K562 (cell line): Measurements from ENCODE around the gene IL6ST. TPM values are rescaled to one million over a fixed set of nuclear protein-coding genes. Genes with fewer than 3 reads are reported as not detected.

Experiments used
- ATAC-seq: fragments of 200-7000 bp; cut with Tn5 transposase; 3 replicates; pipeline ENCODE4 v1.9.1; 2020; ENCODE audit warnings: moderate library complexity
- BruUV-seq: library from RNA; stranded (reverse); fragments of 400-500 nt; replicated peaks from 2 replicates; lab custom pipeline; 2021; lab: Mats Ljungman, UMichigan
- CTCF ChIA-PET: fragments of 300-600 bp; formaldehyde crosslinking; extraction: SDS; loops from one replicate; lab custom pipeline; 2021; ENCODE audit warnings: low intra/inter-chr PET ratio; lab: Yijun Ruan, JAX
- POLR2A ChIA-PET: fragments of 300-600, 350-650 bp; sonication (Branson Sonifier 250); formaldehyde crosslinking; extraction: SDS; loops from one replicate; lab custom pipeline; 2021; ENCODE audit warnings: antibody characterized with exemption, inconsistent platforms; lab: Yijun Ruan, JAX
- DNase-seq, 4 experiments: peaks; one replicate each; pipeline versions ENCODE4 v3.0.0 to v3.0.0-alpha.2; 2011 to 2018; ENCODE audit warnings: low spot score in 3 of 4, mixed read lengths in 3 of 4; ENCODE audit errors: extremely low read depth in 1 of 4
- FAIRE-seq: peaks from 2 replicates; lab custom pipeline; 2011; peaks lifted over from hg19 to GRCh38; lab: Jason Lieb, UNC
- H2AFZ ChIP-seq: 2 replicates; pipeline ENCODE4 v1.6.0; 2011; ENCODE audit warnings: low read depth, low read length, control low read depth, inconsistent platforms
- H3K27ac ChIP-seq: fragments of 200-600 bp; 3 replicates; pipeline ENCODE4 v1.8.0; 2011; ENCODE audit warnings: low read depth, mild to moderate bottlenecking, control low read depth, inconsistent platforms, low read length, moderate library complexity, mixed read lengths; ENCODE audit errors: extremely low read depth
- H3K27me3 ChIP-seq, 2 experiments: fragments of 300-600 bp in 1 of 2; 2 replicates in 1 of 2; 3 replicates in 1 of 2; pipeline versions ENCODE4 v1.6.0 to v1.8.0; 2011; ENCODE audit warnings: inconsistent platforms in 2 of 2, low read length in 2 of 2, mild to moderate bottlenecking in 1 of 2, mixed read lengths in 1 of 2, moderate library complexity in 1 of 2; ENCODE audit not compliant: control insufficient read depth in 2 of 2, insufficient read depth in 2 of 2
- H3K36me3 ChIP-seq: fragments of 300-600 bp; 3 replicates; pipeline ENCODE4 v1.8.0; 2011; ENCODE audit warnings: mild to moderate bottlenecking, low read length, inconsistent platforms; ENCODE audit not compliant: control insufficient read depth, insufficient read depth
- H3K4me1 ChIP-seq, 2 experiments: fragments of 200-600 bp in 1 of 2; replicated peaks in 1 of 2; 2 replicates in 1 of 2; 3 replicates in 1 of 2; pipeline versions ENCODE4 v1.5.1 to v1.8.0; 2011; ENCODE audit warnings: inconsistent platforms in 2 of 2, low read length in 2 of 2, mild to moderate bottlenecking in 1 of 2, mixed read lengths in 1 of 2, moderate library complexity in 1 of 2; ENCODE audit not compliant: control insufficient read depth in 2 of 2, insufficient read depth in 2 of 2
- H3K4me2 ChIP-seq: 2 replicates; pipeline ENCODE4 v1.6.1; 2011; ENCODE audit warnings: low read length, control low read depth, inconsistent platforms, mixed read lengths; ENCODE audit not compliant: insufficient read depth
- H3K4me3 ChIP-seq: fragments of 200-600 bp; sonication (generic), shearing (Covaris generic); 2 replicates; pipeline ENCODE4 v1.5.1; 2016; ENCODE audit warnings: control low read depth, inconsistent platforms
- H3K79me2 ChIP-seq: fragments of 200-600 bp; 3 replicates; pipeline ENCODE4 v1.8.0; 2011; ENCODE audit warnings: low read length, inconsistent platforms; ENCODE audit not compliant: control insufficient read depth, insufficient read depth
- H3K9ac ChIP-seq, 2 experiments: 2 replicates each; pipeline versions ENCODE4 v1.6.0 to v1.6.1; 2011; ENCODE audit warnings: low read depth in 2 of 2, low read length in 2 of 2, control low read depth in 1 of 2, inconsistent platforms in 1 of 2, mild to moderate bottlenecking in 1 of 2, mixed read lengths in 1 of 2; ENCODE audit not compliant: insufficient read depth in 1 of 2
- H3K9me1 ChIP-seq: one replicate; pipeline ENCODE4 v1.6.0; 2011; ENCODE audit warnings: inconsistent platforms, mild to moderate bottlenecking, low read length, moderate library complexity; ENCODE audit not compliant: control insufficient read depth, insufficient read depth
- H3K9me3 ChIP-seq: replicated peaks from 2 replicates; pipeline ENCODE4 v1.5.1; 2011; ENCODE audit warnings: low read depth, low read length, inconsistent platforms; ENCODE audit not compliant: control insufficient read depth, insufficient read depth
- H4K20me1 ChIP-seq: replicated peaks from 2 replicates; pipeline ENCODE4 v1.6.1; 2011; ENCODE audit warnings: low read length, inconsistent platforms, mixed read lengths; ENCODE audit not compliant: control insufficient read depth, insufficient read depth
- ILF3 ChIP-seq: fragments of 450-650 bp; IDR thresholded peaks from 2 replicates; pipeline ENCODE4 v1.6.1; 2018; ENCODE audit warnings: antibody characterized with exemption, mild to moderate bottlenecking, moderate library complexity, borderline replicate concordance
- RAD21 ChIP-seq, 2 experiments: fragments of 250-450 bp in 1 of 2; fragments of 450-650 bp in 1 of 2; sonication (Bioruptor Pico) in 1 of 2; formaldehyde crosslinking in 1 of 2; IDR thresholded peaks in 1 of 2; conservative IDR thresholded peaks in 1 of 2; 2 replicates each; pipeline versions ENCODE4 v1.4.0 to v1.8.0; 2020 to 2022; ENCODE audit warnings: mild to moderate bottlenecking in 2 of 2, moderate library complexity in 1 of 2
- TAF9B ChIP-seq: fragments of 450-650 bp; IDR thresholded peaks from 2 replicates; pipeline ENCODE4 v1.6.1; 2018; ENCODE audit warnings: mild to moderate bottlenecking; ENCODE audit not compliant: partially characterized antibody
- THAP12 ChIP-seq: fragments of 250-450 bp; sonication (Bioruptor Pico); IDR thresholded peaks from 2 replicates; pipeline ENCODE4 v1.9.0; 2021; ENCODE audit warnings: mild to moderate bottlenecking, inconsistent platforms
- VEZF1 ChIP-seq: fragments of 200-800 bp; sonication (Bioruptor generic); IDR thresholded peaks from 2 replicates; pipeline ENCODE4 v1.6.1; 2017; ENCODE audit warnings: missing genetic modification characterization, missing compliant biosample characterization
- ZNF197 ChIP-seq: fragments of 200-800 bp; sonication (Bioruptor generic); IDR thresholded peaks from 2 replicates; pipeline ENCODE4 v1.6.1; 2016; ENCODE audit warnings: low read depth, missing genetic modification characterization, missing compliant biosample characterization
- ZNF384 ChIP-seq: IDR thresholded peaks from 2 replicates; pipeline ENCODE4 v1.6.1; 2012; ENCODE audit warnings: low read depth, low read length, improper control_type of control experiment
- WGBS: fragments of 100-300 bp; shearing (Covaris generic); methylation state at CpG from one replicate; pipeline ENCODE4 v1.1.6; 2016; ENCODE audit warnings: low coverage, mixed read lengths; ENCODE audit not compliant: insufficient coverage; ENCODE audit errors: missing lambda C conversion rate; 5-methylcytosine and 5-hydroxymethylcytosine counted together
- in situ Hi-C: fragments of 300-500 bp; cut with MboI; formaldehyde crosslinking; loops from 4 replicates; pipeline ENCODE4 v1.15.0; 2018; ENCODE audit warnings: inconsistent platforms, mixed read lengths
- intact Hi-C: fragments of 100-400 bp; cut with micrococcal nuclease; formaldehyde crosslinking; loops from 2 replicates; pipeline ENCODE4 v1.14.2; 2022
- polyA plus RNA-seq, 8 experiments: library from polyadenylated mRNA; depleted of rRNA in 4 of 8; stranded (reverse) in 5 of 8; unstranded in 3 of 8; fragments of >200 nt; fragmentation: Nextera tagmentation in 2 of 8; fragmentation: Illumina TruSeq in 1 of 8; extraction: Ambion mirVana in 2 of 8; extraction: Trizol in 1 of 8; gene quantifications; 2 replicates each; pipeline versions ENCODE4 v1.2.1 to v1.2.3, GENCODE V29; 2011 to 2014; ENCODE audit warnings: inconsistent platforms in 1 of 8, missing spikeins in 1 of 8
- total RNA-seq, 7 experiments: library from RNA; depleted of rRNA in 6 of 7; stranded (reverse); fragments of >200 nt in 6 of 7; fragmentation: Illumina TruSeq in 2 of 7; extraction: Trizol in 2 of 7; gene quantifications; 2 replicates each; pipeline versions ENCODE4 v1.2.1 to v1.2.3, GENCODE V29; 2011 to 2021; ENCODE audit warnings: low replicate concordance in 1 of 7
- TF ChIP-seq, protein P1 (sequence below): fragments of 250-450 bp; sonication (Bioruptor Pico); IDR thresholded peaks from 2 replicates; pipeline ENCODE4 v1.5.0; 2022; ENCODE audit warnings: mild to moderate bottlenecking
- TF ChIP-seq, protein P2 (sequence below), 3 experiments: IDR thresholded peaks in 2 of 3; conservative IDR thresholded peaks in 1 of 3; 2 replicates each; pipeline ENCODE4 v1.5.1; 2011 to 2012; ENCODE audit warnings: low read length in 3 of 3, mild to moderate bottlenecking in 3 of 3, control low read depth in 2 of 3, improper control_type of control experiment in 1 of 3, inconsistent platforms in 1 of 3, low read depth in 1 of 3, mixed read lengths in 1 of 3, moderate library complexity in 1 of 3; ENCODE audit not compliant: insufficient read depth in 2 of 3

Gene IL6ST
- total and polyA plus RNA-seq, 9 of the 15 experiments (the other 6 are each of a cell fraction or from before 2014, with no cell fraction given), result 2.0 to 27.0 (median 7.9) TPM

- TF ChIP-seq, protein P1, sequence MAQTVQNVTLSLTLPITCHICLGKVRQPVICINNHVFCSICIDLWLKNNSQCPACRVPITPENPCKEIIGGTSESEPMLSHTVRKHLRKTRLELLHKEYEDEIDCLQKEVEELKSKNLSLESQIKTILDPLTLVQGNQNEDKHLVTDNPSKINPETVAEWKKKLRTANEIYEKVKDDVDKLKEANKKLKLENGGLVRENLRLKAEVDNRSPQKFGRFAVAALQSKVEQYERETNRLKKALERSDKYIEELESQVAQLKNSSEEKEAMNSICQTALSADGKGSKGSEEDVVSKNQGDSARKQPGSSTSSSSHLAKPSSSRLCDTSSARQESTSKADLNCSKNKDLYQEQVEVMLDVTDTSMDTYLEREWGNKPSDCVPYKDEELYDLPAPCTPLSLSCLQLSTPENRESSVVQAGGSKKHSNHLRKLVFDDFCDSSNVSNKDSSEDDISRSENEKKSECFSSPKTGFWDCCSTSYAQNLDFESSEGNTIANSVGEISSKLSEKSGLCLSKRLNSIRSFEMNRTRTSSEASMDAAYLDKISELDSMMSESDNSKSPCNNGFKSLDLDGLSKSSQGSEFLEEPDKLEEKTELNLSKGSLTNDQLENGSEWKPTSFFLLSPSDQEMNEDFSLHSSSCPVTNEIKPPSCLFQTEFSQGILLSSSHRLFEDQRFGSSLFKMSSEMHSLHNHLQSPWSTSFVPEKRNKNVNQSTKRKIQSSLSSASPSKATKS (CRISPR knock-in tag), result no peak
- TF ChIP-seq, all 486 proteins: peak for 1
Observed at GRCh38 chr5:55983986-55984385, 10.8 kb downstream of the IL6ST start (continued).

- Histone ChIP-seq H3K9me1 (peaks cover 3% of the 10 kb centered on the region), H3K79me2 (peaks cover 24% of the 10 kb centered on the region), H3K27ac (no peak overlapping the region), H4K20me1 (0 out of 2 replicates have a peak, but pooled peaks cover 3% of the 10 kb centered on the region), H3K36me3 (peaks cover 11% of the 10 kb centered on the region; the same call in 2 of the 3 replicates), H3K9me3 (no peaks in the 10 kb centered on the region), H3K4me2 (no peak overlapping the region), H2AFZ (no peak overlapping the region), H3K4me1 (no peaks in the 10 kb centered on the region), H3K27me3 (no peaks in the 10 kb centered on the region), H3K9ac (no peak overlapping the region), H3K4me3 (no peak overlapping the region)
- POLR2A ChIA-PET, result interaction anchor here (0.6 to 1.4 kb wide), 5 partner anchors 9 to 233 kb away, joined by 3 to 7 read pairs (median 3); no protein-coding TSS in a partner anchor
- no TSS peak for BruUV-seq
- peak; percentile 62 for ATAC-seq
- DNase-seq, result no peak
- no peak for FAIRE-seq
- in situ Hi-C loops (no loop called here), intact Hi-C loops (loop anchor here (1.0 kb wide), 2 partner anchors 90 to 218 kb away; no protein-coding TSS in a partner anchor)
- 72% methylated on average over 5 of the region's 5 CpGs for WGBS
- CTCF ChIA-PET, result interaction anchor here (0.6 to 2.3 kb wide), 4 partner anchors 89 to 217 kb away, joined by 3 to 7 read pairs (median 4); no protein-coding TSS in a partner anchor
- TF ChIP-seq THAP12 (CRISPR knock-in tag), result no peak
- no peak for TF ChIP-seq VEZF1 (CRISPR knock-in tag)
- TF ChIP-seq, protein P2, sequence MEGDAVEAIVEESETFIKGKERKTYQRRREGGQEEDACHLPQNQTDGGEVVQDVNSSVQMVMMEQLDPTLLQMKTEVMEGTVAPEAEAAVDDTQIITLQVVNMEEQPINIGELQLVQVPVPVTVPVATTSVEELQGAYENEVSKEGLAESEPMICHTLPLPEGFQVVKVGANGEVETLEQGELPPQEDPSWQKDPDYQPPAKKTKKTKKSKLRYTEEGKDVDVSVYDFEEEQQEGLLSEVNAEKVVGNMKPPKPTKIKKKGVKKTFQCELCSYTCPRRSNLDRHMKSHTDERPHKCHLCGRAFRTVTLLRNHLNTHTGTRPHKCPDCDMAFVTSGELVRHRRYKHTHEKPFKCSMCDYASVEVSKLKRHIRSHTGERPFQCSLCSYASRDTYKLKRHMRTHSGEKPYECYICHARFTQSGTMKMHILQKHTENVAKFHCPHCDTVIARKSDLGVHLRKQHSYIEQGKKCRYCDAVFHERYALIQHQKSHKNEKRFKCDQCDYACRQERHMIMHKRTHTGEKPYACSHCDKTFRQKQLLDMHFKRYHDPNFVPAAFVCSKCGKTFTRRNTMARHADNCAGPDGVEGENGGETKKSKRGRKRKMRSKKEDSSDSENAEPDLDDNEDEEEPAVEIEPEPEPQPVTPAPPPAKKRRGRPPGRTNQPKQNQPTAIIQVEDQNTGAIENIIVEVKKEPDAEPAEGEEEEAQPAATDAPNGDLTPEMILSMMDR (IDR thresholded peaks at IDR 0.05 in 2 of 3, conservative IDR thresholded peaks at IDR 0.05 in 1 of 3; ENCODE audit: insufficient read depth in 2 of 3, low read depth in 1 of 3, low read length in 3 of 3), result peak; percentile 20 to 51 (median 29); a peak in 2 of 6 replicates
- peak; percentile 86 for TF ChIP-seq ZNF384
- TF ChIP-seq ZNF197 (CRISPR knock-in tag), result no peak
- TF ChIP-seq ILF3, result no peak
- TF ChIP-seq RAD21 (CRISPR knock-in tag; conservative IDR thresholded peaks at IDR 0.05 in 1 of 2, IDR thresholded peaks at IDR 0.05 in 1 of 2), result peak; percentile 40 to 55
- no peak for TF ChIP-seq TAF9B
Observed at GRCh38 chr5:55982957-55983381, 11.8 kb downstream of the IL6ST start.
